Measurements from ENCODE around the gene SAP30BP. TPM values are rescaled to one million over a fixed set of nuclear protein-coding genes. Genes with fewer than 3 reads are reported as not detected.

Gene SAP30BP
- total and polyA plus RNA-seq, 2 of the 13 experiments (the other 11 are each of a cell fraction or from before 2014, with no cell fraction given), result 67.7 to 99.4 TPM

DNA sequence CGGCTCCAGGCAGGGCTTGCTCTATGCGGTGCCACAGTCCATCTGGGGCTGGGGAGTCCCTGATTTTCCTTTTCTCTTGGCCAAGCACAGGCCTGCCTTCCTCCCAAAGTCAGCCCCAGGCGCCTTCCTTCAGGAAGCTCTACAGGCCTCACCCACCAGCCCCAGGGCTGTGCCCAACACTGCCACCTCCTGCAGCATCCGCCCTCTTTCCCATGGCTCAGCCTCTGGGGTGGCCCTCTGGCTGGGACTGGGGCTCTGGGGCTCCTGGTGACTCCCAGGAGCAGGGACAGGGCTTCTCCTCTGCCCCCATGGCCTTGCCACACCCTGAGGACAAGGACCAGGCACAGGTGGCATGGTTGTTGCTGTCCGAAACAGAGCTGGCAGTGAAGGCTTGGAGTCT is 54.9 kb downstream of the SAP30BP start:
- Histone ChIP-seq H3K9me3 (ENCODE audit: low read length) (no peaks in the 10 kb centered on the region), H2AFZ (ENCODE audit: low read length) (no peak overlapping the region), H3K27me3 (ENCODE audit: control insufficient read depth in 1 of 2, insufficient read depth in 2 of 2, low read length in 2 of 2) (peaks cover 8 to 44% of the 10 kb centered on the region in 2 experiments; a peak in 3 of 5 replicates), H3K4me2 (ENCODE audit: low read depth, low read length) (peak overlapping the region; percentile 98; the same call in 1 of the 2 replicates), H4K20me1 (ENCODE audit: insufficient read depth, low read length) (no peaks in the 10 kb centered on the region), H3K9ac (ENCODE audit: insufficient read depth, low read depth, low read length) (no peak overlapping the region), H3K4me3 (replicated peaks in 1 of 3; ENCODE audit: insufficient read depth in 1 of 3, low read depth in 2 of 3, low read length in 3 of 3) (no peak overlapping the region), H3K27ac (ENCODE audit: extremely low read length, insufficient read depth, low read length) (no peak overlapping the region), H3K36me3 (replicated peaks in 1 of 2; ENCODE audit: control insufficient read depth in 1 of 2, insufficient read depth in 2 of 2, low read length in 2 of 2) (no peaks in the 10 kb centered on the region), H3K79me2 (ENCODE audit: insufficient read depth, low read length) (no peaks in the 10 kb centered on the region), H3K4me1 (ENCODE audit: insufficient read depth, low read length) (peaks cover 32% of the 10 kb centered on the region)
- in situ Hi-C loops (cut with HindIII; ENCODE audit: extremely low pct_ligation_motif_present, low pct_unique_long_range_greater_than_20kb), result no loop called here
- DNase-seq (ENCODE audit: low spot score) (no peak), FAIRE-seq (no peak), ATAC-seq (no peak)
- ChIA-PET CTCF (ENCODE audit: low intra/inter-chr PET ratio, low total read pairs) (no interaction called here), POLR2A (interaction anchor here (0.9 to 1.9 kb wide), 3 partner anchors 7 to 58 kb away, joined by 3 to 7 read pairs (median 6); no protein-coding TSS in a partner anchor)
- WGBS (ENCODE audit: low lambda C conversion rate), result 68% methylated on average over 5 of the region's 5 CpGs
- BruUV-seq (replicated peaks), result no TSS peak
- TF ChIP-seq HNRNPL (IDR thresholded peaks at IDR 0.05; ENCODE audit: low read depth, low read length) (0 out of 2 replicates have a peak, but pooled peaks have one; percentile 0), AHR (CRISPR knock-in tag; IDR thresholded peaks at IDR 0.05) (0 out of 2 replicates have a peak, but pooled peaks have one; percentile 4)
- TF ChIP-seq, protein P1, sequence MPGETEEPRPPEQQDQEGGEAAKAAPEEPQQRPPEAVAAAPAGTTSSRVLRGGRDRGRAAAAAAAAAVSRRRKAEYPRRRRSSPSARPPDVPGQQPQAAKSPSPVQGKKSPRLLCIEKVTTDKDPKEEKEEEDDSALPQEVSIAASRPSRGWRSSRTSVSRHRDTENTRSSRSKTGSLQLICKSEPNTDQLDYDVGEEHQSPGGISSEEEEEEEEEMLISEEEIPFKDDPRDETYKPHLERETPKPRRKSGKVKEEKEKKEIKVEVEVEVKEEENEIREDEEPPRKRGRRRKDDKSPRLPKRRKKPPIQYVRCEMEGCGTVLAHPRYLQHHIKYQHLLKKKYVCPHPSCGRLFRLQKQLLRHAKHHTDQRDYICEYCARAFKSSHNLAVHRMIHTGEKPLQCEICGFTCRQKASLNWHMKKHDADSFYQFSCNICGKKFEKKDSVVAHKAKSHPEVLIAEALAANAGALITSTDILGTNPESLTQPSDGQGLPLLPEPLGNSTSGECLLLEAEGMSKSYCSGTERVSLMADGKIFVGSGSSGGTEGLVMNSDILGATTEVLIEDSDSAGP (CRISPR knock-in tag; IDR thresholded peaks at IDR 0.05; ENCODE audit: borderline replicate concordance), result 0 out of 2 replicates have a peak, but pooled peaks have one; percentile 8
- TF ChIP-seq, protein P2, sequence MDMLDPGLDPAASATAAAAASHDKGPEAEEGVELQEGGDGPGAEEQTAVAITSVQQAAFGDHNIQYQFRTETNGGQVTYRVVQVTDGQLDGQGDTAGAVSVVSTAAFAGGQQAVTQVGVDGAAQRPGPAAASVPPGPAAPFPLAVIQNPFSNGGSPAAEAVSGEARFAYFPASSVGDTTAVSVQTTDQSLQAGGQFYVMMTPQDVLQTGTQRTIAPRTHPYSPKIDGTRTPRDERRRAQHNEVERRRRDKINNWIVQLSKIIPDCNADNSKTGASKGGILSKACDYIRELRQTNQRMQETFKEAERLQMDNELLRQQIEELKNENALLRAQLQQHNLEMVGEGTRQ (IDR thresholded peaks at IDR 0.05; ENCODE audit: low read depth, low read length), result no peak
- TF ChIP-seq, protein P2 (CRISPR knock-in tag; IDR thresholded peaks at IDR 0.05; ENCODE audit: borderline replicate concordance), result no peak
- intact Hi-C loops (cut with micrococcal nuclease; ENCODE audit: unreplicated experiment), result no loop called here
